Stomach (tissue), 4 donors: Measurements from ENCODE around the gene HNF1B.

Experiments
- CTCF ChIP-seq, 7 experiments: fragments of 450-650 bp in 4 of 7; fragments of 200-600 bp in 3 of 7; sonication (generic) in 3 of 7; IDR thresholded peaks; one replicate each; pipeline ENCODE4 v1.5.1; 2016 to 2019; ENCODE audit warnings: antibody characterized with exemption in 7 of 7, control low read depth in 2 of 7, mild to moderate bottlenecking in 1 of 7
- EP300 ChIP-seq: sonication (generic); formaldehyde crosslinking; IDR thresholded peaks from one replicate; pipeline ENCODE4 v1.6.1; 2017; ENCODE audit warnings: antibody characterized with exemption
- POLR2A ChIP-seq, 4 donors: fragments of 450-650 bp; IDR thresholded peaks; one replicate each; pipeline ENCODE4 v1.6.1; 2016; ENCODE audit warnings: antibody characterized with exemption in 4 of 4, control low read depth in 2 of 4, mild to moderate bottlenecking in 1 of 4, moderate library complexity in 1 of 4

GRCh38 chr17:37750292-37750691 is 5.4 kb upstream of the HNF1B start:
- TF ChIP-seq CTCF (IDR thresholded peaks at IDR 0.05) (no peak), EP300 (no peak), POLR2A (IDR thresholded peaks at IDR 0.05) (no peak)
